DOHH2 (cell line): Measurements from ENCODE around the gene CALN1.

Experiments
- CTCF ChIP-seq: fragments of 200-600 bp; sonication (generic); IDR thresholded peaks from one replicate; pipeline ENCODE4 v1.5.1; 2014; ENCODE audit warnings: antibody characterized with exemption, mild to moderate bottlenecking, low read depth, low read length; ENCODE audit not compliant: poor library complexity, severe bottlenecking
- EZH2phosphoT487 ChIP-seq: fragments of 200-600 bp; sonication (generic); IDR thresholded peaks from 2 replicates; pipeline ENCODE4 v1.6.1; 2017; ENCODE audit warnings: borderline replicate concordance, mild to moderate bottlenecking, antibody characterized with exemption, low read length, moderate library complexity, mixed read lengths

GRCh38 chr7:72325561-72325960 lies 86.6 kb downstream of the CALN1 start:
- TF ChIP-seq CTCF (no peak), EZH2phosphoT487 (no peak)
